K562 (cell line): Measurements from ENCODE around the gene MCCD1. TPM values are rescaled to one million over a fixed set of nuclear protein-coding genes. Genes with fewer than 3 reads are reported as not detected.
A peak's percentile ranks its signal among the peaks of the same experiment; 100 is the strongest.

Experiments
- ARHGAP35 ChIP-seq: fragments of 450-650 bp; IDR thresholded peaks from 2 replicates; pipeline ENCODE4 v1.6.1; 2018; ENCODE audit not compliant: partially characterized antibody
- CREBBP ChIP-seq: IDR thresholded peaks from one replicate; pipeline ENCODE4 v1.6.1; 2012; ENCODE audit warnings: low read depth, mild to moderate bottlenecking, control low read depth, inconsistent platforms, low read length
- IFI16 ChIP-seq: fragments of 250-450 bp; sonication (Bioruptor Pico); IDR thresholded peaks from 2 replicates; pipeline ENCODE4 v2.1.2; 2022; ENCODE audit warnings: mild to moderate bottlenecking, inconsistent platforms
- KLF1 ChIP-seq: fragments of 450-650 bp; IDR thresholded peaks from 2 replicates; pipeline ENCODE4 v1.6.1; 2016; ENCODE audit warnings: missing genetic modification characterization, missing compliant biosample characterization
- NR2C1 ChIP-seq, 2 experiments: fragments of 450-650 bp; IDR thresholded peaks; 2 replicates each; pipeline ENCODE4 v1.6.1; 2017; ENCODE audit warnings: mild to moderate bottlenecking in 2 of 2, antibody characterized with exemption in 1 of 2, inconsistent platforms in 1 of 2, missing compliant biosample characterization in 1 of 2, missing genetic modification characterization in 1 of 2
- ZNF217 ChIP-seq: sonication (generic); formaldehyde crosslinking; IDR thresholded peaks from 2 replicates; pipeline ENCODE4 v1.8.0; 2022; ENCODE audit warnings: mild to moderate bottlenecking, missing genetic modification reagents
- polyA plus RNA-seq, 8 experiments: library from polyadenylated mRNA; depleted of rRNA in 4 of 8; stranded (reverse) in 5 of 8; unstranded in 3 of 8; fragments of >200 nt; fragmentation: Nextera tagmentation in 2 of 8; fragmentation: Illumina TruSeq in 1 of 8; extraction: Ambion mirVana in 2 of 8; extraction: Trizol in 1 of 8; gene quantifications; 2 replicates each; pipeline versions ENCODE4 v1.2.1 to v1.2.3, GENCODE V29; 2011 to 2014; ENCODE audit warnings: inconsistent platforms in 1 of 8, missing spikeins in 1 of 8
- total RNA-seq, 7 experiments: library from RNA; depleted of rRNA in 6 of 7; stranded (reverse); fragments of >200 nt in 6 of 7; fragmentation: Illumina TruSeq in 2 of 7; extraction: Trizol in 2 of 7; gene quantifications; 2 replicates each; pipeline versions ENCODE4 v1.2.1 to v1.2.3, GENCODE V29; 2011 to 2021; ENCODE audit warnings: low replicate concordance in 1 of 7
- TF ChIP-seq, protein P1 (sequence below): sonication (generic); formaldehyde crosslinking; IDR thresholded peaks from 2 replicates; pipeline ENCODE4 v1.8.0; 2022; ENCODE audit warnings: mild to moderate bottlenecking, low read depth, missing genetic modification reagents
- TF ChIP-seq, protein P2 (sequence below), 2 experiments: fragments of 450-650 bp; IDR thresholded peaks; 2 replicates each; pipeline ENCODE4 v1.6.1; 2018; ENCODE audit warnings: mild to moderate bottlenecking in 2 of 2, low read depth in 1 of 2; ENCODE audit not compliant: partially characterized antibody in 2 of 2
- TF ChIP-seq, protein P3 (sequence below): sonication (generic); formaldehyde crosslinking; IDR thresholded peaks from 2 replicates; pipeline ENCODE4 v1.8.0; 2023; ENCODE audit warnings: missing genetic modification reagents, mild to moderate bottlenecking, borderline replicate concordance
- TF ChIP-seq, protein P4 (sequence below), 2 experiments: IDR thresholded peaks; 2 replicates each; pipeline ENCODE4 v1.6.1; 2012; ENCODE audit warnings: improper control_type of control experiment in 2 of 2, low read depth in 2 of 2, low read length in 2 of 2, borderline replicate concordance in 1 of 2

MCCD1 gene
- total and polyA plus RNA-seq, 9 of the 15 experiments (the other 6 are each of a cell fraction or from before 2014, with no cell fraction given) = not detected

DNA sequence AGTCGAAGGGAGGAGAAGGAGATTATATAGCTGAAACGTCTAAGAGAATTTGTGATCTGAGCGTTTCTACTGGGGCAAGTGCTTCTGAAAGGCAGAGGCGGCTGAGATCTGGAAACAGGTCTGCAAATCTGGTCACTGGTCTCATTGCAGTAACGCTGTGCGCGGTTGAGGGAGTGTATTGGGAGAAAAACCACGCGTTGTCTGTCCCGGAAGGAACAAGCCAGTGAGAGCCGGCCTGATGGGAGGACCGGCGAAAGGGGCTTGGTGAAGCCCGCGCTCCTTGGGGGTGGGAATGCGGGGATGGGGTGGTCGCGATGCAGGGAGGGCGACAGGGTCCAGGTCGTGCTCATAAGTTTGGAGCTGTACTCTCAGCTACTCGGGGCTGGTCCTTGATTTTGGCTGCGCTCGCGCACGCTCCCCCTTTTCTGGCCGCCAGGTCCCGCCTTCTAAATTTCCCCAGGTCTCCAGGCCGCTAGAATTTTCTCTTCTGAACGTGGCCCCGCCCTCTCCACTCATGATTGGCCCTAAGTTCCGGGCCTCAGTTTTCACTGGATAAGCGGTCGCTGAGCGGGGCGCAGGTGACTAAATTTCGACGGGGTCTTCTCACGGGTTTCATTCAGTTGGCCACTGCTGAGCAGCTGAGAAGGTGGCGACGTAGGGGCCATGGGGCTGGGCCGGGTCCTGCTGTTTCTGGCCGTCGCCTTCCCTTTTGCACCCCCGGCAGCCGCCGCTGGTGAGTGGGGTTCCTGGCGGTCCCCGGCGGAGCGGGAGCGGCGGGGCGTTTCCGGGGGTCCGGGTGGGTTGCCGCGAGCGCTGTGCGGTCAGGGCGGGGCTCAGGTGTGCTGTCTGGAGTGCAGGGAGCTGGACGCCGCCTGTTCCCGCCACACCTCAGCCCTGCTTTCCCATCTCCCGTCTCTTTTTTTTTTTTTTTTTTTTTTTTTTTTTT is 31.0 kb upstream of the MCCD1 start, which contains the start of gene MICB (continued):
- TF ChIP-seq, protein P1, sequence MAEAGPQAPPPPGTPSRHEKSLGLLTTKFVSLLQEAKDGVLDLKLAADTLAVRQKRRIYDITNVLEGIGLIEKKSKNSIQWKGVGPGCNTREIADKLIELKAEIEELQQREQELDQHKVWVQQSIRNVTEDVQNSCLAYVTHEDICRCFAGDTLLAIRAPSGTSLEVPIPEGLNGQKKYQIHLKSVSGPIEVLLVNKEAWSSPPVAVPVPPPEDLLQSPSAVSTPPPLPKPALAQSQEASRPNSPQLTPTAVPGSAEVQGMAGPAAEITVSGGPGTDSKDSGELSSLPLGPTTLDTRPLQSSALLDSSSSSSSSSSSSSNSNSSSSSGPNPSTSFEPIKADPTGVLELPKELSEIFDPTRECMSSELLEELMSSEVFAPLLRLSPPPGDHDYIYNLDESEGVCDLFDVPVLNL (CRISPR knock-in tag) = no peak
- TF ChIP-seq ARHGAP35 (no peak), CREBBP (no peak), ZNF217 (CRISPR knock-in tag) (no peak), KLF1 (tag) (no peak), NR2C1 (IDR thresholded peaks at IDR 0.05) (no peak), NR2C1 (tag; IDR thresholded peaks at IDR 0.05) (no peak), IFI16 (no peak)
- TF ChIP-seq, protein P2, sequence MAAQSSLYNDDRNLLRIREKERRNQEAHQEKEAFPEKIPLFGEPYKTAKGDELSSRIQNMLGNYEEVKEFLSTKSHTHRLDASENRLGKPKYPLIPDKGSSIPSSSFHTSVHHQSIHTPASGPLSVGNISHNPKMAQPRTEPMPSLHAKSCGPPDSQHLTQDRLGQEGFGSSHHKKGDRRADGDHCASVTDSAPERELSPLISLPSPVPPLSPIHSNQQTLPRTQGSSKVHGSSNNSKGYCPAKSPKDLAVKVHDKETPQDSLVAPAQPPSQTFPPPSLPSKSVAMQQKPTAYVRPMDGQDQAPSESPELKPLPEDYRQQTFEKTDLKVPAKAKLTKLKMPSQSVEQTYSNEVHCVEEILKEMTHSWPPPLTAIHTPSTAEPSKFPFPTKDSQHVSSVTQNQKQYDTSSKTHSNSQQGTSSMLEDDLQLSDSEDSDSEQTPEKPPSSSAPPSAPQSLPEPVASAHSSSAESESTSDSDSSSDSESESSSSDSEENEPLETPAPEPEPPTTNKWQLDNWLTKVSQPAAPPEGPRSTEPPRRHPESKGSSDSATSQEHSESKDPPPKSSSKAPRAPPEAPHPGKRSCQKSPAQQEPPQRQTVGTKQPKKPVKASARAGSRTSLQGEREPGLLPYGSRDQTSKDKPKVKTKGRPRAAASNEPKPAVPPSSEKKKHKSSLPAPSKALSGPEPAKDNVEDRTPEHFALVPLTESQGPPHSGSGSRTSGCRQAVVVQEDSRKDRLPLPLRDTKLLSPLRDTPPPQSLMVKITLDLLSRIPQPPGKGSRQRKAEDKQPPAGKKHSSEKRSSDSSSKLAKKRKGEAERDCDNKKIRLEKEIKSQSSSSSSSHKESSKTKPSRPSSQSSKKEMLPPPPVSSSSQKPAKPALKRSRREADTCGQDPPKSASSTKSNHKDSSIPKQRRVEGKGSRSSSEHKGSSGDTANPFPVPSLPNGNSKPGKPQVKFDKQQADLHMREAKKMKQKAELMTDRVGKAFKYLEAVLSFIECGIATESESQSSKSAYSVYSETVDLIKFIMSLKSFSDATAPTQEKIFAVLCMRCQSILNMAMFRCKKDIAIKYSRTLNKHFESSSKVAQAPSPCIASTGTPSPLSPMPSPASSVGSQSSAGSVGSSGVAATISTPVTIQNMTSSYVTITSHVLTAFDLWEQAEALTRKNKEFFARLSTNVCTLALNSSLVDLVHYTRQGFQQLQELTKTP (IDR thresholded peaks at IDR 0.05; ENCODE audit: low read depth in 1 of 2, partially characterized antibody in 2 of 2) = peak in 1 of 2 experiments; percentile 39
- TF ChIP-seq, protein P3, sequence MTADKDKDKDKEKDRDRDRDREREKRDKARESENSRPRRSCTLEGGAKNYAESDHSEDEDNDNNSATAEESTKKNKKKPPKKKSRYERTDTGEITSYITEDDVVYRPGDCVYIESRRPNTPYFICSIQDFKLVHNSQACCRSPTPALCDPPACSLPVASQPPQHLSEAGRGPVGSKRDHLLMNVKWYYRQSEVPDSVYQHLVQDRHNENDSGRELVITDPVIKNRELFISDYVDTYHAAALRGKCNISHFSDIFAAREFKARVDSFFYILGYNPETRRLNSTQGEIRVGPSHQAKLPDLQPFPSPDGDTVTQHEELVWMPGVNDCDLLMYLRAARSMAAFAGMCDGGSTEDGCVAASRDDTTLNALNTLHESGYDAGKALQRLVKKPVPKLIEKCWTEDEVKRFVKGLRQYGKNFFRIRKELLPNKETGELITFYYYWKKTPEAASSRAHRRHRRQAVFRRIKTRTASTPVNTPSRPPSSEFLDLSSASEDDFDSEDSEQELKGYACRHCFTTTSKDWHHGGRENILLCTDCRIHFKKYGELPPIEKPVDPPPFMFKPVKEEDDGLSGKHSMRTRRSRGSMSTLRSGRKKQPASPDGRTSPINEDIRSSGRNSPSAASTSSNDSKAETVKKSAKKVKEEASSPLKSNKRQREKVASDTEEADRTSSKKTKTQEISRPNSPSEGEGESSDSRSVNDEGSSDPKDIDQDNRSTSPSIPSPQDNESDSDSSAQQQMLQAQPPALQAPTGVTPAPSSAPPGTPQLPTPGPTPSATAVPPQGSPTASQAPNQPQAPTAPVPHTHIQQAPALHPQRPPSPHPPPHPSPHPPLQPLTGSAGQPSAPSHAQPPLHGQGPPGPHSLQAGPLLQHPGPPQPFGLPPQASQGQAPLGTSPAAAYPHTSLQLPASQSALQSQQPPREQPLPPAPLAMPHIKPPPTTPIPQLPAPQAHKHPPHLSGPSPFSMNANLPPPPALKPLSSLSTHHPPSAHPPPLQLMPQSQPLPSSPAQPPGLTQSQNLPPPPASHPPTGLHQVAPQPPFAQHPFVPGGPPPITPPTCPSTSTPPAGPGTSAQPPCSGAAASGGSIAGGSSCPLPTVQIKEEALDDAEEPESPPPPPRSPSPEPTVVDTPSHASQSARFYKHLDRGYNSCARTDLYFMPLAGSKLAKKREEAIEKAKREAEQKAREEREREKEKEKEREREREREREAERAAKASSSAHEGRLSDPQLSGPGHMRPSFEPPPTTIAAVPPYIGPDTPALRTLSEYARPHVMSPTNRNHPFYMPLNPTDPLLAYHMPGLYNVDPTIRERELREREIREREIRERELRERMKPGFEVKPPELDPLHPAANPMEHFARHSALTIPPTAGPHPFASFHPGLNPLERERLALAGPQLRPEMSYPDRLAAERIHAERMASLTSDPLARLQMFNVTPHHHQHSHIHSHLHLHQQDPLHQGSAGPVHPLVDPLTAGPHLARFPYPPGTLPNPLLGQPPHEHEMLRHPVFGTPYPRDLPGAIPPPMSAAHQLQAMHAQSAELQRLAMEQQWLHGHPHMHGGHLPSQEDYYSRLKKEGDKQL (CRISPR knock-in tag) = no peak
- TF ChIP-seq, protein P4, sequence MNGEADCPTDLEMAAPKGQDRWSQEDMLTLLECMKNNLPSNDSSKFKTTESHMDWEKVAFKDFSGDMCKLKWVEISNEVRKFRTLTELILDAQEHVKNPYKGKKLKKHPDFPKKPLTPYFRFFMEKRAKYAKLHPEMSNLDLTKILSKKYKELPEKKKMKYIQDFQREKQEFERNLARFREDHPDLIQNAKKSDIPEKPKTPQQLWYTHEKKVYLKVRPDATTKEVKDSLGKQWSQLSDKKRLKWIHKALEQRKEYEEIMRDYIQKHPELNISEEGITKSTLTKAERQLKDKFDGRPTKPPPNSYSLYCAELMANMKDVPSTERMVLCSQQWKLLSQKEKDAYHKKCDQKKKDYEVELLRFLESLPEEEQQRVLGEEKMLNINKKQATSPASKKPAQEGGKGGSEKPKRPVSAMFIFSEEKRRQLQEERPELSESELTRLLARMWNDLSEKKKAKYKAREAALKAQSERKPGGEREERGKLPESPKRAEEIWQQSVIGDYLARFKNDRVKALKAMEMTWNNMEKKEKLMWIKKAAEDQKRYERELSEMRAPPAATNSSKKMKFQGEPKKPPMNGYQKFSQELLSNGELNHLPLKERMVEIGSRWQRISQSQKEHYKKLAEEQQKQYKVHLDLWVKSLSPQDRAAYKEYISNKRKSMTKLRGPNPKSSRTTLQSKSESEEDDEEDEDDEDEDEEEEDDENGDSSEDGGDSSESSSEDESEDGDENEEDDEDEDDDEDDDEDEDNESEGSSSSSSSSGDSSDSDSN (IDR thresholded peaks at IDR 0.05; ENCODE audit: borderline replicate concordance in 1 of 2, low read depth in 2 of 2, low read length in 2 of 2) = peak in 1 of 2 experiments; percentile 59; a peak in 1 of 4 replicates
